Lung microvascular endothelial cell (primary cell): ENCODE measurements around the gene CELA2B. TPM values are rescaled to one million over a fixed set of nuclear protein-coding genes. Genes with fewer than 3 reads are reported as not detected.
"Not testable (repeated sequence)": the region's sequence is repeated elsewhere in the genome, so short reads cannot be mapped to it uniquely, and the experiment has no call there.

ENCODE experiments used
- DNase-seq, 2 donors: peaks; one replicate each; pipeline versions ENCODE4 v3.0.0 to v3.0.0-alpha.2; 2010; ENCODE audit warnings: low read depth in 2 of 2
- total RNA-seq: library from RNA; depleted of rRNA; stranded (reverse); fragments of >200 nt; gene quantifications from 2 replicates; pipeline ENCODE4 v1.2.1, GENCODE V29; 2014

CELA2B gene
- total RNA-seq, 1 donor from 2014 or later = not detected

DNA sequence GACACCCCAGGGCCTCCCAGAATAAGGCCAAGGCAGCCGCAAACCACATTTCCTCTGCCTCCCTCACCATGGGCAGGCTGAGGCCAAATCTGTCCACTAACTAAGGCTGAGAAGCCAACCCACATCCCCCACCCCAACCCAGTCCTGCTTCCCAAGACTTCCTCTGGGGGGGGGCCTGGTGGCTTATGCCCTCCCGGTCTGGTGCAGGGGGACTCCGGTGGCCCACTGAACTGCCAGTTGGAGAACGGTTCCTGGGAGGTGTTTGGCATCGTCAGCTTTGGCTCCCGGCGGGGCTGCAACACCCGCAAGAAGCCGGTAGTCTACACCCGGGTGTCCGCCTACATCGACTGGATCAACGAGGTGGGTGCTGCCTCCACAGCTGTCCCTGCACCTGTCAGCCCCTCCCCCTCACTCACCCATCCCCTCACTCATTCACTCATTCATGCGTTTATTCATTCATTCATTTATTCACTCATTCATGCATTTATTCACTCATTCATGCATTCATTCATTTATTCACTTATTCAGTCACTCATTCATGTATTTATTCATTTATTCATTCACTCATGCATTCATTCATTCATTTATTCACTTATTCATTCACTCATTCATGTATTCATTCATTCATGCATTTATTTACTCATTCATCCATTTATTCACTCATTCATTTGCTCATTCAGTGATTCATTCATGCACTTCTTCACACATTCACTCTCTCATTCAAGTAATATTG is 30.3 kb upstream of the CELA2B start:
- no peak for DNase-seq

DNA sequence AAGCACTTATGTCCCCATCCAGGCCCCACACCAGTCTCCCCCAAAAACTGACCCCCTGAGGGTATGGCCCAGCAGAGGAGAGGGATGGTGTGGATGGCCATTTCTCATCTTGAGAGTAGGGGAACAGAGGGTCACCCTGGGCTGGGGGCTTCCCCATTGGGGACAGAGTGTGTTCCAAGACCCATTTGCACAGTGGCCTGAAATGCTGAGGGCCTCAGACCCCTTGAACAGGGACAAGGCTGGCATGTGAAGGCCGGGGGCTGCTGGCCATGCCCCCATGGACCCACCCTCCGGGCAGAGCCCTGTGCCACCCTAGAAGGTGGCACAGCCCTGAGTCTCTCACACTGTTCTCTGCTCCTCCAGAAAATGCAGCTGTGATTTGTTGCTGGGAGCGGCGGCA is 29.7 kb upstream of the CELA2B start:
- DNase-seq = no peak

DNA sequence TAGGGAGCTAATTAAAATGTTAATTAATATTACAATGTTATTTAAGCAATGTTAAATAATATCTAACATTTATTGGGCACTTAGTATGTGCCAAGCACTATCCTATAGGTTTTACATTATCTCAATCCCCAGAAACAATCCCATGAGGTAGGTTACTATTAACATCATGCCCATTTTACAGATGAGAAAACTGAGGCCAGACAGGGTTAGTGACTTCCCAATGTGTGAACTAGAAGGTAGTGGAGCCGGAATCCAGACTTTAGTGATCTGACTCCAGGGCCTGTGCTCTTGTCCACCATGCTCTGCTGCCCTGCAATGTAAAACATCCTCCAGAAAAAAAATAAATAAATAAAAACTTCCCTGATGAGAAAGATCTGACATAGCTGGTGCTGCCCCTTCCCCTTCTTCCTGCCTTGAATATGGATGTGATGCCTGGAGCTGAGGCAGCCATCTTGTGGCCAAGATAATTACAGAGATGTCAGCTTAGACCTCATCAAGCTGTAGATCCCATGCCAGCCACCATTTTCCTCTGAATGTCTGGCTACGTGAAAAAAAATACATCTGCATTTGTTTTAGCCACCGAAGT is 26.9 kb upstream of the CELA2B start:
- no peak for DNase-seq

DNA sequence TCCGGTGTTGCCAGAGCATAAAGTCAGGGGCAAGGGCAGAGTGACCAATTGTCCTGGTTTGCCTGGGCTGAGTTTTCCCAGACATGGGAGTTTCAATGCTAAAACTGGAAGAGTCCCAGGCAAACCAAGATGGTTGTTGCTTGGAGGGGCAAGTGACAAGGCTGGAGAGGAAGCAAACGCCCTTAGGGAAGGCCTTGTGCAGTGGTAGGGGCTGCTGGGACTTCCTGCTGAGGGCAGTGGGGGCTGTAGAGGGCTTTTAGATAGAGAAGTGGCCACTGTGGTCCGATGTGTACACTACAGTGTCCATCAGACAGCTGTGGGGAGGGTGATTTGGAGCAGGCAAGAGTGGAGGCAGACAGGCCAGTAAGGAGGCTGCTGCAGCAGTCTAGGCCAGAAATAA is 26.3 kb upstream of the CELA2B start:
- DNase-seq = no peak

DNA sequence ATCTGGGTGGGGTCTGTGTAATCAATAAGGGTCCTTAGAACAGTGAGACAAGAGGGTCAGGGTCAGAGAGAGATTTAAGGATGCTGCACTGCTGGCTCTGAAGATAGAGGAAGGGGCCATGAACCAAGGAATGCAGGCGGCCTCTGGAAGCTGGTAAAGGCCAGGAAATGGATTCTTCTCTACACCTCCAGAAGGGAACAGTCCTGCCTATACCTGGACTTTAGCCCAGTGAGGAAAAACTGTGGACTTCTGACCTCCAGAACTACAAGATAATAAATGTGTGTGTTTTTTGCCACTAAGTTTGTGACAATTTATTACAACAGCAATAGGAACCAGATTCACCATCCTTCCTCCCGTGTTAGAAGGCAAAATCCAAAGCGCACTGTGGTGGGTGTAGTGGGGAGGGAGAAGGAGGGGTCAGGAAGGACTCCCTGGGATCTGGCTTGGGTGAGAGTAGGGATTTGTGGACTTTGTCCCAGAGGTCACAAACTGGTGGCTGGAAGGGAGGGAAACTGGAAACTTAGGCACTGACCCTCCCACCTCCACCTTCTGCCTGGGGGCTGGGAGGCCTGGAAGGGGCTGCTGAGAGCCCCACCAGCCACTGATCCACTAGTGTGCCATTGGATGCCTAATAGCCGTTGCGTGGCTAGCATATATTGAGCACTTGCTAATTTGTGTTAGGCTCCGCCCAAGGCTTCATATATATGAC is 24.7 kb upstream of the CELA2B start:
- DNase-seq = no peak

DNA sequence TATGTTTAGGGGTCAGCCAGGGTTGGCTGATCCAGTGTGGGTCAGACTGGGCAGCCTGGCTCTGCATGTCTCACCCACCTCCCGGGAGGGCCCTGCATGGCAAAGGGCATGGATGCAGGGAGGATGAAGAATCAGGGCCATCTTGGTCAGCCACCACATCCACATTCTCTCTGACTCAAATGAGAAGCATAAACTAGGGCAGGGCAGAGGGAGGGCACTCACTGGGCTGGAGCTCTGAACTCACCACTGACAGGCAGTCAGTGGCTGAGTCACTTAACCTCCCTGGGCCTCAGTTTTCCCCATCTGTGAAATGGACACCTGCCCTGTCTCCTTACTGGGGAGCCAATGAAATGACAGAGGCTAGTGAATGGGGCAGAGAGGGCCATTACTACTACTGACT is 23.7 kb upstream of the CELA2B start:
- no peak for DNase-seq

DNA sequence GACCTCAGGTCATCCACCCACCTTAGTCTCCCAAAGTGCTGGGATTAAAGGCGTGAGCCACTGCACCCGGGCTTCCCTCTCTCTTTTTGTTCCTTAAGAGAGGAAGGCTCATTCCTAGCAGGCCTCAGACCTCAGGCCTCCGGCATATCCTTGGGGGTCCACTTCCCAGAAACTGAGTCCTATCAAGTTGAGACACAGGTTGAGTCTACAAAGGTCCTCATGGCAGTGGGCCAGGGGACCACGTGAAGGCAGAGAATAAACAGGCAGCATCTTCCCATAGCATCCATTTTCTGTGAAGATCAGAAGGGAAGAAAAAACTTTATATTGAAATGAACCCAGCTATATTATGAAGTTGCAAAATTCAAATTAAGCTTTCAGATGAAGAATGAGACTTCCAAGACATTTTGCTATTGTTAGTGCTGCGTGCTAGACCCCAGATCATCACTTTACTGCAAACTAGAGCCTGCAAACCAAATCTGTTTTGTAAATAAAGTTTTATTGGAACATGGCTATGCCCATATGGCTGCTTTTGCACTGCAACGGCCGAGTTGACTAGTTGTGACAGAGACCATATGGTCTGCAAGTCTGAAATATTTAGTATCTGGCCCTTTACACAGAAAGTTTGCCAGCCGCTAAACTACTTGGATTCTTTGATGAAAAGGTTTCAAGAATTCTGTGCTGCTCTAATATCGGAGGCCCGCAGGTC is 22.9 kb upstream of the CELA2B start:
- DNase-seq = no peak

DNA sequence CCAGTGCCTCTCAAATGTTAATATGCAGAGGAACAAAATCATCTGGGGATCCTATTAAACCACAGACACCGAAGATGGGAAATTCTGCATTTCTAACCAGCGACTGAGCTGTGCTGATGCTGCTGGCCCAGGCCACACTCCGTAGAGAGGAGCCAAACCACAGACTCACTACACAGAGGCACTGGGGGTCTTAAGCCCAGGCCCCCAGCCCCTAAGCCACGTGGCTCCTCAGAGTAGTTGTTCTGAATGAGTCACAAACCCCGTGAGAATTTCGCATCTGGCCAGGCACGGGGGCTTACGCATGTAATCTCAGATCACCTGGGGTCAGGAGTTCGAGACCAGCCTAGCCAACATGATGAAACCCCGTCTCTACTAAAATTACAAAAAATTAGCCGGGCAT is 22.2 kb upstream of the CELA2B start:
- DNase-seq = no peak

DNA sequence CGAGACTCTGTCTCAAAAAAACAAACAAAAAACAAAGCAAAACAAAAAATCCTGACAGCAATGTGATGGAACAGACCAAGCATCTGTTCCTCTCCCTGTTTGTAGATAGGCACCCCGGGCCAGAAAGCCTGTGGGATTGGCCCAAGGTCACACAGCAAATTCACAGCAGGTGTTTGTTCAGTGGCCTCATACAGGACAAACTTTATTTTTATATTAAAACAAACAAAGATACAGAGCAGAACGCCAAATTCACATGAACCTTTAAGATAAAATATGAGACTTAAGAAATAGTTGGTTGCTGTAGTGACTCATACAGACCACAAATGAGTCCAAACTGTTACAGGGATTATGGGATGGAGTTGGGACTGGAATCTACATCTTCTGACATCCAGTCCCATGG is 21.6 kb upstream of the CELA2B start:
- DNase-seq = no peak

DNA sequence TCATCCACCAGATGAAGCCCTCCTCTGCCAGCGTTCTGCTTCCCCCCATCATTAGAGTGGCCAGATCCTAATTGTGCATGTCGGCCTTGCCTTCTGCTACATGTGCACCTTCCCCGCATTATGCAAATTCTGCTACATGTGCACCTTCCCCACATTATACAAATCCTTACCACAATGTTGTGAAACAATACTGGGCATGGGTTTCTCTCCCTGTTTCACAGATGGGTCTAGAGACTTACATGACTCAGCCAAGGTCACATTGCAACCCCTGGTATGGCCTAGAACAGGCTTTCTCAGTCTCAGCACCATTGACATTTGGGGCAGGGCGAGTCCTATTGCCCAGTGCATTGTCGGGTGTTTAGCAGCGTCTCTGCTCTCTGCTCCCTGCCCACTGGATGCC is 20.4 kb upstream of the CELA2B start:
- DNase-seq = no peak

DNA sequence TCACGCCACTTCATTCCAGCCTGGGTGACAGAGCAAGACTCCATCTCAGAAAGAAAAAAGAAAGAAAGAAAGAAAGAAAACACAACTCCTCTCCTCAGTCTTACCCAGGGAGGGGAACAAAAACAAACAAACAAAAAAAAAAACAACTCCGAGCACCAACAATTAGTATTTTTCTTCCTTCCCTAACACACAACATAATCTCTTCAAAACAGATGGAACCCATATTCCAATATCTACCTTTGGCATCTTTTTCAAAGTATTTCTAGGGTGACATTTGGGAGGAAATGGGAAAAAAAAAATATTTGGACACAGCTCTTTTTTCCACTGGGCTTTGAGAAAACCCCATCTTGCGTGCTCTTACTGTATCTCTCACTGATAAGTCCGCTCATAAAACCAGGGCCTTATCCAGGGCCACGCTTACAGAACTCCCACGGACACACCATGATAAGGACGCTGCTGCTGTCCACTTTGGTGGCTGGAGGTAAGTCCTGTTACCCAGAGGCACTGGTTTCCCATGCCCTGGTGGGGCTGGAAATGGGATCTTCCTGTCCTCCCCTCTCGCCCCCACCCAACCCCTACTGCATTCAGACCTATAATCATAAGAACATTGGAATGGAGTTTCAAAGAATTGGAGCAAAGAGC is 19.5 kb upstream of the CELA2B start, which contains the start of gene CELA2A:
TSS of gene CELA2A (plus strand) at position 420 of the 642 bp plus-strand sequence. CDS start at position 442, 22 bp downstream.
- no peak for DNase-seq

DNA sequence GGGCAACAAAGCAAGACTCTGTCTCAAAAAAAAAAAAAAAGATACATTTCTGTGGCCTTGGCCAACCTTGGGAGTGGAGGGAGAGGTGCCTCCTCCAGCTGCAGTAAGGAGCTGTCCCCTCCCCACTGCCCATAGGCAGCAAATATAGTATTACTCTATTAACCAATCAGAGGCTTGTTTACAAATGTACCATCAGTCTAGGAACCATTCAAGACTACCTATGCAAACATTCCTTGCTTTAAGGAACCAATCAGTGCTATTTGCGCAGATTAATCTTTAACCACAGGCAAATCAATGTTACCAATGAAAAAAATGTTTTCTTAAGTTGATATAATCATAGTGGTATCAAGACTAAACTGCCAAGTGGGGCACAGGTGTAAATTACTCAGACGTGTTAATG is 18.3 kb upstream of the CELA2B start:
- DNase-seq = no peak

DNA sequence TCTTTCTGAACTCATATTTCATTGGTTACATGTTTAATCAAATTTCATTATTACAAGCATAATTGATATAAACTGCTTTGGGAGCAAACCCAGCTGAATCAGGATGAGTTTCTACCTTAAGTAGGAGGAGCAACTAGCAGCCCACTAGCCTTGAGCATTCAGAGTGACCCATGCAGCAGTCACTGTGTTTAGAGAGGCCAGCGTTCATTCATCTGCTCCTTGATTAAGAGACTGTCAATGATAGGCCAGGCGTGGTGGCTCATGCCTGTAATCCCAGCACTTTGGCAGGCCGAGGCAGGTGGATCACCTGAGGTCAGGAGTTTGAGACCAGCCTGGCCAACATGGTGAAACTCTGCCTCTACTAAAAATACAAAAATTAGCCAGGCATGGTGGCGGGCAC is 17.5 kb upstream of the CELA2B start:
- DNase-seq = not testable (repeated sequence)

DNA sequence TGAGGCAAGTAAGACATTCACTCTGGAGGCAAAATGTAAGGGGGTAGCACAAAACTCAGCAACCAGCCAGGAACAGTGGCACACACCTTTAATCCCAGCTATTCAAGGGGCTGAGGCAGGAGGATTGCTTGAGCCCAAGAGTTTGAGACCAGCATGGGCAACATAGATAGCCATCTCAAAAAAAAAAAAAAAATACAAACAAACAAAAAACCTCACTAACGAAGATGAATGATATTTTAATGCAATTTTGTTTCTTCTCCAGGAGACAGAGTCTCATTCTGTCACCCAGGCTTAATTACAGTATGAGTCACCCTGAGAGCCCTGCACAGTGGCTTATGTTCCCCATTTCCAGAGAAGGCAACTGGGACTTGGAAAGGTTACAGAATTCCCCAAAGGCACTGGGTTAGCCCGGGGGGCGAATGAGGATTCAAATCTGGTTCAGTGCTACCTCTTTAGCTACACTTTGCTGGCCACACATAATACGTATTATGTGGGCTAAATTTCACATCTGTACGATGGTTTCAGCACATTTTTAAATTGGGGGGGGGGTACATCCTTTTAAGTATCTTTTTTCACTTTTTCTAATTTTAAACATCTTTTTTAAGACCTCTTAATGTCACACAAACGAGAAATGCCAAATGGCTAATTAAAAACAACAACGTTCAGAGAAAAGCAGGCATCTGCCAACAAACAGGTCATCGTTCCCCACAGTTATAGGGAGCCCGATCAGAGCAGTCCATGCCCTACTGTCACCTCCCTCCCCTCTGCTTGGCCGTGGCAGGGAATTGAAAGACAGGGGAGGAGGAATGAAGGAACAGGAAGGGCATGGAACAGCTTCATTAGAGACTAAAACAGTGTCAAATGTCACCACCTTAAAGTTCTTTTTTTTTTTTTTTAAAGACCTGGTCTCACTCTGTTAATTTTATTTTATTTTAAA is 15.9 kb upstream of the CELA2B start:
- no peak for DNase-seq

DNA sequence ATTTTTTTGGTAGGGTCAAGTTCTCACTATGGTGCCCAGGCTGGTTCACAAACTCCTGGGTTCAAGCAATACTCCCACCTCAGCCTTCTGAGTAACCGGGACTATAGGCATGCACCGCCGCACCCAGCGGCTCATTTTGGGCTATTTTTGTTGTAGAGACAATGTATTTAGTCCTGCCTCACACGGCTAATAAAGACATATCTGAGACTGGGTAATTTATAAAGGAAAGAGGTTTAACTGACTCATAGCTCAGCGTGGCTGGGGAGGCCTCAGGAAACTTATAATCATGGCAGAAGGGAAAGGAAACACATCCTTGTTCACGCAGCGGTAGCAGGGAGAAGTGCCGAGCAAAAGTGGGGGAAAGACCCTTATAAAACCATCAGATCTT is 15.2 kb upstream of the CELA2B start:
- peak in 1 of 2 donors; percentile 28 for DNase-seq

DNA sequence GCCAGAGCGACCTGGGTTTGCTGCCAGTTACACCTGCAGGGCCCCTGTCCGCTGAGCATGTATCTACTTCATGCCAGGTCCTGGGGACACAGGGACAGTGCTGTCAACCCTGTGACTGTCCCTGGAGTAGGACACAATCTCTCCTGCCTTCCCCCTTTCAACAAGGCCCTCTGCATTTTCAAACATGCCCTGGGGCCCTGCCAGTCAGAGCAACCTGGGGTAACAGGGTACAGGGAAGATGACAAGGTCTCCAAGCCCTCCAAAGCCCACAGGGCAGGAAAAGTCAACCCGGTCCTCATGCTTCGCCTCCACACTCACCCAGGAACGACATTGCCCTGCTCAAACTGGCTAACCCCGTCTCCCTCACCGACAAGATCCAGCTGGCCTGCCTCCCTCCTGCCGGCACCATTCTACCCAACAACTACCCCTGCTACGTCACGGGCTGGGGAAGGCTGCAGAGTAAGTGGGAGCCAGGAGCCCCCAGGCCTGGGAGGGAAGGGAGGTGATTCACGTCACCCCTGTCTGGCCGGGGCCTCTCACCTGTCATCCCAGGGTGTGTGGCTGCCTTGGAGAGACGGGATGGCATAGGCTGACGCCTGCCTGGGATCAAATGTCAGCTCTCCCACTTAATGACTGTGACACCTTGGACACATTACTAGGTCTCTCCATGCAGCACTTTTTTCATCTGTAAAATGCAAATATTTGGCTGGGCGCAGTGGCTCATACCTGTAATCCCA is 12.7 kb upstream of the CELA2B start:
- DNase-seq = not testable (repeated sequence)

DNA sequence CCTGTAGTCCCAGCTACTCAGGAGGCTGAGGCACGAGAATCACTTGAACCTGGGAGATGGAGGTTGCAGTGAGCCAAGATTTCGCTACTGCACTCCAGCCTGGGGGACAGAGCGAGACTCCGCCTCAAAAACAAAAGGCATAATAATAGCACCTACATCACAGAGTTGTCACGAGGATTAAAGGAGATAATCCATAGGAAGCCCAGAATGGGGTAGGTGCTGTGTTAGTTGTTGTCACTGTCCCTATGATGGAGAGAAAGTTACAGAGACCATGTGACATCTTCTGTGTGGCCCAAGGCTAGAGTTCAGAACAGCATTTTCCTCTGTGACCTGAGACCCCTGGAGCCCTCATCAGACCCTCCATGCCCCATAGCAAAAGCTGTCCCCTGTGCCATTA is 12.0 kb upstream of the CELA2B start:
- not testable (repeated sequence) for DNase-seq

DNA sequence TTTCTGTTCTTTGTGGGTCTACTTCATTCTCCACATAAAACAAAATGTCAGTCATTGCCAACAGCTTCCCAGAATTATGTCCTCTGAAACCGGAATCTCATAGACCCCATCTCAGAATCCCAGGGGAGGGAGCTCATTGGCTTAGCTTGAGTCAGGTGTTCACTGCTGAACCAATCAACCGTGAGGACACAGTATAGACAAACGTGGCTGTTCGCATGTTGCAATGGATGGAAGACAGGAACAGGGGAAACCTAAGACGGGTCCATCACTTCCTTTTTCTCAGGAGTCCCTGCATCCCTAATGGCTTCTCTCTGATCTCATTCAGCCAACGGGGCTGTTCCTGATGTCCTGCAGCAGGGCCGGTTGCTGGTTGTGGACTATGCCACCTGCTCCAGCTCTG is 10.2 kb upstream of the CELA2B start:
- no peak for DNase-seq

DNA sequence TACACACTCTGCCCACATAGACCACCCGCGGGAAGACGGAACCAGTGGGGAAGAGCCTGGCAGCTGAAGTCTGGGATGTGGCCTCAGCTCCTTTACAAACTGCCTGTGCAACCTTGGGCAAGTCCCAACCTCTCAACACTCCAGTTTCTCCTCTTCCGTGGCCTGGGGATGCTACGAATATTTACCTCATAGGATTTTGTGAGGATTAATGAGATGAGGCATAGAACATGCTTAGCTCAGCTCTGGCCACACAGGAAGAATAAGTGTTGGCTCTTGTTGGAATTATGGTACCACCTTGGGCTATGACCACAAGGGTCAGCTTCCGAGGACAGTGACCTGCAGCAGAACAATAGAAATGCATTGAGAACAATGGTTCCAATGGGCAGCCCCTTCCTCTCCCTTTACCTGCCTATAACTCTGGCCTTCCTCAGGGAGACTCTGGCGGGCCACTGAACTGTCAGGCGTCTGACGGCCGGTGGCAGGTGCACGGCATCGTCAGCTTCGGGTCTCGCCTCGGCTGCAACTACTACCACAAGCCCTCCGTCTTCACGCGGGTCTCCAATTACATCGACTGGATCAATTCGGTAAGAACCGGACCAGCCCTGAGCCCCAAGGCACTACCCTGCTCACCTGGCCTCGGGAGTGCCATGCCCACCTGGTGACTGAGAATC is 8.8 kb upstream of the CELA2B start:
- DNase-seq = not testable (repeated sequence)
